Cerebellar cortex (tissue), 1 donor: ENCODE results near the gene PINLYP.
"Not testable (repeated sequence)": the region's sequence is repeated elsewhere in the genome, so short reads cannot be mapped to it uniquely, and the experiment has no call there.

Experiments
- DNase-seq: peaks from one replicate; pipeline ENCODE4 v3.0.0-alpha.2; 2015; ENCODE audit warnings: low spot score

Gene PINLYP

DNA sequence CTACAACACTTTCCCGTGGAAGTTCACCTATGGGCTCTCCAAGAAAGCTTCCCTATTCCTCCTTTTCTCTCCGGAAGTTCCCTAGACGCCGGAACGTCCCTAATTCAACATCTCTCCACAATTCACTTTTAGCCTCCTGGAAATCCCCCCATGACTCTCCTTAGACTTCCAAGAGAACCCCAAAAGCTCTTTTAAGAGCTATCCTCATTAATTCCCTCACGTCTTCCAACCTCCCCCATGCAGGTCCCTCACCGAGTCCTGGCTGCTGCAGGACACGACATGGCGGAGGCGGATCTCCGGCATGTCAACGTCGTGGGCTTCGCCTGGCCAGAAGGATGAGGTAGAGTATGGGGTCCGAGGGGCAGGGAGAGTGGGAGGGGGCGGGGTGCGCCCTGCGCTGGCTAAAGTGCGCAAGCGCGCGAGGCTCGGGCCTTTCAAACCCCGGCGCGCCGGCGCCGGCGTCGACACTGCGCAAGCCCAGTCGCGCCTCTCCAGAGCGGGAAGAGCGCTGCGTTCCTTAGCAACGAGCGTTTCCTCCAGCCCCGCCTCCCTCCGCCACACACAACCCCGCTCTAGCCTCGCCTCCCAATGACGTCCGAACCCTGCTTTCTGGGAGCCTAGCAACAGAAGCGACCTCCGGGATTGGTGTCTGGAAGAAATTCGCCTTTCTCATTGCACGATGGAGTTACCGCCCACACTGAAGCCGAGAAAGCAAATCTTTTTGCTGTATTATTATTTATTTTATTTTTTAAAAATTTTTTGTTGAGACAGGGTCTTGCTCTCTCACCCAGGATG is at the start of gene PINLYP, which contains the start of gene XRCC1:
PINLYP (plus strand) TSS at position 646 of the 795 bp plus-strand sequence. CDS start 1,391 bp downstream, outside the sequence.
XRCC1 (minus strand) TSS at position 372 of the 795 bp plus-strand sequence; CDS start at position 303, 69 bp downstream.
- DNase-seq = peak; percentile 100

DNA sequence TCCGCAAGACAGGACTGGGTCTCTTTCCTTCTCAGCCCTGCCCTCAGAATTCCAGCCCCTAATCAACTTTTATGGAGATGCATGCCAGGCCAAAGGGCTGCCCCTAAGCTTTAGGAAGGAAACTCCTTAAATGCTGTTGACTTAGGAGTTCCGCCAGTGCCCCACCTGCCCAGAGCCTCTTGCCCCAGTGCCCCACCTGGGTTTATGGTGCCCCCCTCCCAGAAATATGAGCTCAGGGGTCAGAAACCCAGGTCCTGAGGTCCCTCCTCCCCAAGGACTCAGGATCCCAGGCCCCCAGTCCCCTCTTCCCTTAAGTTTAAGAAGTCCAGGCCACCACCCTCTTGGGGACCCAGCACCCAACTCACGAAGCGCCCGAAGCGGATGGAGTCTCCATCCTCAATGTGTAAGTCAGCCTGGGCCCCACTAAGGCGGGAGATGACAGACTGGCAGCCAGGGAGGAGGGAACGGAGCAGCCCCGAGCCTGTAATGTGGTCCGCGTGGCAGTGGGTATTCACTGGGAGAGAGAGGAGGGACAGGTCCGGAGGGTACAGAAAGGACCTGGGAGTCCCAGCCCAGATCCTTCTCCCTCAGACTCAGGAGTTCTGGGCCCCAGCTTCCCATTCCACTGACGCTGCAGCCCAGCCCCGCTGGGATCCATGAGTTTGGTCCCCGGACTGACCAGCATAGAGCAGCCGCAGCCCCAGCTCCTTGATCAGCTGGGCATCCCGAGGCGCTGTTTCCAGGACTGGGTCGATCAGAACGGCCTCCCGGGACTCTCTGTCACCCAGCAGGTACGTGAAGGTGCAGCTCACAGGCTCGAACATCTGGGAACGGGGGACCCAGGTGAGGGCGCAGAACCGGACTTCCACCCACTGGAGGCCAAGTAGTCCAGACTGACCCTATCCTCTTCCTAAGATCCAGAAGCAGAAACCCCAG is 49.5 kb upstream of the PINLYP start:
- no peak for DNase-seq

DNA sequence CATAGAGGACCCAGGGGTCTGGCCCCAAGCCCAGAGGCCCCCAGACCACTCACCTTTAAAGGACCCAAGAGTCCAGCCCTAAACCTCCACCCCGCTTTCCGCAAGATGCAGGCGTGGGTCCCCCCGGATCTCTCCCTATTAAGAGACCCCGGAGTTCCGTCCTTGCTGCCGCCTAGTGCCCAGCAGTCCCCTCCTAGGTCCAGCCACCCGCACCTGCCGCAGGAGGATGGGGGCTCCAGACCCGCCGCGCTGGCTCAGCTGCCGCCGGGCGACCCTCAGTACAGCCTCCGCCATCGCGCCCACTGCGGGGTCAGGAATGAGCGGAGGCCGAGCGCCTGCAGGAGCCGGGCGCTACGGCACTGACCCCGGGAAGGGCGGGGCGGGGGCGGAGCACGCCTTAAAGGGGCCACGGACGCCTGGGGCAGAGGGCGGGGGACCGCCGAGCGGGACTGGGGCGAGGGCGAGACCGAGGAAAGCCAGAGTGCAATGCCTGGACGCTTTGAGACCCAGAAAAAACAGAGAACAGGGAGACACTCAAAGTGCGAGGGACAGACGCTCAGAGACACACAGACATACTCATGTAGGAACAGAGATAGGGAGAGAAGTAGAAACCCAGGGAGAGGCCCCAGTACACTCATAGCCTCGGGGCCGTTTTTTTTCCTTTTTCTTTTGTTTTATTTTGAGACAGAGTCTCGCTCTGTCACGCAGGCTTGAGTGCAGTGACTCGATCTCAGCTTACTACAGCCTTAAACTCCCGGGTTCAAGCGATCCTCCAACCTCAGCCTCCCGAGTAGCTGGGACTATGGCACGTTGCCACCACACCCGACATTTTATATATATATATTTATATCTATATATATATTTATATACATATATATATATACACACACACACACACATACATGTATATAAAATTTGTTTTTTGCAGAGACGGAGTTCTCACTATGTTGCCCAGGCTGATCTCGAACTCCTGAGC is 48.4 kb upstream of the PINLYP start, which contains the start of gene ETHE1:
ETHE1 (minus strand) TSS at position 318 of the 976 bp plus-strand sequence; CDS start at position 294, 24 bp downstream.
- peak; percentile 80 for DNase-seq

DNA sequence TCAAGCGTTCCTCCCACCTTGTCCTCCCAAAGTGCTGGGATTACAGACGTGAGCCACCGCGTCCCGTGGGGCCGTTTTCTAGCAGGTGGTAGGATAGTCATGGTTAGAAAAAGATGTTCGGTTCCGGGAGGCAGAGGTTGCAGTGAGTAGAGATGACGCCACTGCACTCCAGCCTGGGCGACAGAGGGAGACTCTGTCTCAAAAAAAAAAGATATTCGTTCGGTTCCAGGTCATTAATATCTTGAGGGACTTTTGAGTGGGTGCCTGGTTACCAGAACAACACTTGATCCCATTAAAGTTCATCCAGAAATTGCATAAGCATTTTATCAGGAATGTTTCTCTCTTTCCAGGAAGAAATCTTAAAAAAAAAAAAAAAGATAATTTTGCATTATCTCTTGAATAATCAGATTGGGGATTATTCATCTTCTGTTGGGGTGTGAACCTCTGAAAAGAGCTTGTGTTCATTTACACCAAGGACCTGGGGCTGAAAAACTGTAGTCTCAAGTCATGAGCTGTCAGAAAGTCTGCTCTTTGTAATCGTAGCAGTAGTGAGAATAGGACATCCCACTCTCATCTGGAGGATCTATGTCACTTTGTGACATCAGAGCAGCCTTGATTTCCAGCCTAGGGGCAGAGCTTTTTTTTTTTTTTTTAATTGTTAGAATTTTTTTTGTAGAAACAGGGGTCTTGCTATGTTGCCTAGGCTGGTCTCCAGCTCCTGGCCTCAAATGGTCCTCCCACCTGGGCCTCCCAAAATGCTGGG is 47.6 kb upstream of the PINLYP start:
- no peak for DNase-seq

DNA sequence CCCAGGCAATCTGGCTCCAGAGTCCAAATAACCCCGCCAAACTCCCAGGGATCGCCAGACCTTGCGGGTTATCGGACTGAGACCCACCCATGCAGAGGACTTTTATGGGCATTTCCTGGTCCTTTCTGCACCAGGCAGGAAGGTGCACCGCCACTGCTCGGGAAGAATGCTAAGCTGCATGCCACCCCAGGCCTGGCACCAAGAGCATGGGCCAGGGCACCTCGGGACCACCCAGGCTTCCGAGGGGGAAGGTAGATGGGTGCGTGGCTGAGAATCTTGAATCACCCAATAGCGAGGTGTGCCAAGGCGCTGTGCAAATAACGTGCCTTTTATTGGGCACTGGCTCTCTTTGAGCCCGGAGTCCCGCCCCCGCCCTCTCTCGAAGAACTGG is 43.0 kb upstream of the PINLYP start:
- no peak for DNase-seq

DNA sequence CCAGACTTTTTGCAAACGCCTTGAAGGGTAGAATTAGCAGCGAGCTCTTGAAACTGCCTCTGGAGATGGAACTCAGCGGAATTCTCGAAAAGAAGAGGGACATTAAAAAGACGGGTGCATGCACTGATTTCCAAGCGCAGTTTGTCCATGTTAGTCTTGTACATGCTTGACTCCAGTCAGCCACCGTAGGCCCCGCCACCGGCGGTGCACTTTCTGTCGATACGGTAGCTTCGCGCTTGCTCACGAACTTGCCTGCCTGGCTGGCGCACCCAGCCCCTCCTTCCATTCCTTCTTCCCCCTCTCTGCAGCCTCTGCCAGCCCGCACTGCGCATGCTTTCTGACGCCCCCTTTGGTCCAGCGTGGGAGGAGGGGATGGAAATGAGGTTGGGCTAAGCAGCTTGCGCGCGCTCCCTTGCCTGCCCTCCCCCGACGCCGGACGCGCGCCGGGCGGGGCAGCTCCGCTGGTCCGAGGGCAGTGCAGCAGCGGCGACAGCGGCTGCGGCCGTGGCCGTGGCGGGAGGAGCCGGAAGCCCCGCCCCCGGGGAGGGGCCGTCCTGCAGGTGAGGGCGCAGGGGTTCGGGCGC is 42.5 kb upstream of the PINLYP start, which contains the start of gene ZNF575:
ZNF575 (plus strand) TSS at position 227 of the 584 bp plus-strand sequence. CDS start 1,235 bp downstream, outside the sequence.
- peak; percentile 96 for DNase-seq

DNA sequence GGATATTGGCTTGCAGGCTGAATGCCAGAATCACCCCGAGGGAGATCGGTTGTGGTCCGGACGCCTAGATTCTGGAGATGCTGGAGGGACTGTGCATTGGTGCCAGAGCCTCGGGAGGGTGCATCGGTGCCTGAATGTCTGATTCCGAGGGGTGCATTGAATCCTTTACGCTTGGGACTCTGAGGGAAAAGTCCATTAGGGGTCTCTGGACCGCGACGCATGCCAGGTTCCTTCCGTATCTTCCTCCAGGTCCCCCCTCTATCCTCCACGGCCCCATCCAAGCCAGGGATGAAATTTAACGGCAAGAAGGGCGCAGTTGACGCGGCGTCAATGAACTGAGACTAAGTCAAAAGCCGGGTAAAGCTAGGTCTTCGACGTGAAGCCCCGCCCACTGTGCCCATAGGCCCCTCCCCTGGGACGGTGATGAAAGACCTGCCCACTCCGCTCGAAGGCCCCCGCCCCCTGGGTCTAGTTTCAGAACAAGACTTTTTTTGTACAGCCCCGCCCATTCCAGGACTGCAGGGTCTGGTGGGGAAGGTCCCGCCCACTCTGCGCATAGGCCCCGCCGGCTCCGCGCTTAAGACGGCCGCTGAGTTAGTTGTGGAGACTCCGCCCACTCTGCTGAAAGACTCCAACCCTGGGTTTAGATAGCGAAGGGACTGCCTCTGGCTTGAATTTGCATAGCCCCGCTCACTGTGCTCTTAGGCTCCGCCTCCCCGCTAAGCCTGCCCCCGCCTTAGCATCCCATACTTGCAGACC is 41.9 kb upstream of the PINLYP start:
- DNase-seq = peak; percentile 99

DNA sequence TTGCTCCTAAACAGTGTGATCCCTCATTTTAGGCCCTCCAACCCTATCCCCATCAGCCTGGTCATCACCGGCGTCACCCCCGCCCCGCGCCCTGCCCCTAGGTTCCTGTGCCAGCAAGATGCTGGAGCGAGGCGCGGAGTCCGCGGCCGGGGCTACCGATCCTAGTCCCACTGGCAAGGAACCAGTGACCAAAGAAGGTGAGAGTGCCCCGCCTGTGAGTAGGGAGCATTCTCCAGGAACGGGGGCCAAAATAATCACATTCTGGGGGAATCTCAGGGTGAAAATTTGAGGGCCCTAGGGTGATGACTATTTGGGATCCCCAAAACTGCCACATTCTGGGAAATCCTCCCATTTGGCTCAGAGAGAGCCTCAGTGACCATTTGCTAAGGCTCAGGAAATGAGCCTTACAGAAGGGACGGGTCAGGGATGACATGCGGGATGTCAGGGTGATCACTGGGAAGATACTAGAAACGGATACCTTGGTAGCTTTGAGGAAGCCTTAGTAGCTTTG is 41.2 kb upstream of the PINLYP start:
- no peak for DNase-seq

DNA sequence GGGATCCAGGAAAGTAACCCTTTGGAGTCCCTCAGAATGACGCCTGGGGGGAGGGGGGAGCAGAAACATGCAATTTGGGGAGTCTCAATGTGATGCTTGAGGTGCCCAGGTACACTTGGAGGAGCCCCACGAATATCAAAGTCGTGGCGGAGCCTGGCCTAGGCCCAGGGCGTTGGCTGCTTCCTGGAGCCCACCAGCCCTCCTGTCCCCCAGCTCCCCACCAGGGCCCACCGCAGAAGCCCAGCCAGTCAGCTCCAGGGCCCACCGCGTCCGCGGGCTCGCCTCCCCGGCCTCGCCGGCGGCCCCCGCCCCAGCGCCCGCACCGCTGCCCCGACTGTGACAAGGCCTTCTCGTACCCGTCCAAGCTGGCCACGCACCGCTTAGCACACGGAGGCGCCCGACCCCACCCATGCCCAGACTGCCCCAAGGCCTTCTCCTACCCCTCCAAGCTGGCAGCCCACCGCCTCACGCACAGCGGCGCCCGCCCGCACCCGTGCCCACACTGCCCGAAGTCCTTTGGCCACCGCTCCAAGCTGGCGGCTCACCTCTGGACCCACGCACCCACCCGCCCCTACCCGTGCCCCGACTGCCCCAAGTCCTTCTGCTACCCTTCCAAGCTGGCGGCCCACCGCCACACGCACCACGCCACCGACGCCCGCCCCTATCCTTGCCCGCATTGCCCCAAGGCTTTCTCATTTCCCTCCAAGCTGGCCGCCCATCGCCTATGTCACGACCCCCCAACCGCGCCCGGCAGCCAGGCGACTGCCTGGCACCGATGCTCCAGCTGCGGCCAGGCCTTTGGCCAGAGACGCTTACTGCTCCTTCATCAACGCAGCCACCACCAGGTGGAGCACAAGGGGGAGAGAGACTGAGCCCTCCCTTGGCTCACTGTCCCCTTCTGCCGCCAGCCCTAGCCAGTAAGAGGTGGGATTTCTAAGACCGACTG is 40.5 kb upstream of the PINLYP start:
- DNase-seq = peak; percentile 89

DNA sequence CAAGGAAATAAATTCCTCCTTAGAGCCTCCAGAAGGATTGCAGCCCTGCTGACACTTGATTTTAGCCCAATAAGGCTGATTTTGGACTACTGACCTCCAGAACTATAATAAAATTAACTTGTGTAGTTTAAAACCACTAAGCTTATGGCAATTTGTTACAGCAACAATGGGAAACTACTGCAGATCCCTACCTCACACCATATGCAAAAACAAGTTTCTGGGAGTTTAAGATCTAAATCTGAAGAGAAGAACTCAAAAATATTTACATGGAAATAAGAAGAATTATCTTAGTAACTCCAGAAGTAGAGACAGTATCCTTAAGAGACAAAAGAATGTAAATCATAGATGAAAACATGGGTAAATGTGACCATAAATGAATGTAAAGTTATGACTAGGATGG is 36.7 kb upstream of the PINLYP start:
- no peak for DNase-seq

DNA sequence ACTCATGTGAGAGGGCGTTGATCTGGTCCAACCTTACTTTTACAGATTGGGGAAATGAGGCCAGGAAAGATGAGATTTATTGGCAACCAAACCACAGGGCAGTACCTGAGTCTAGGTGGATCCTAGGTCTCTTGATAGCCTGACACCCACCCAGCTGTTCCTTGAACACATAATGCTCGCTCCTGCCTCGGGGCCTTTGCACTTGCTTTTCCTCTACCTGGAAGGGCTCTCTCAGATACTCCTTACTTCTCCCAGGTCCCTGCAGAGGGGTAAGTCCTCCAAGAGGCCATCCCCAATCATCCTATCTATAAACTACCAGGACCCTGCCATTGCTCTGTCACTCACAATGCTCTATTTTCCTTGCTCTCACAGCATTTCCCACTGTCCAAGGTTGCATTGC is 35.2 kb upstream of the PINLYP start:
- DNase-seq = no peak

DNA sequence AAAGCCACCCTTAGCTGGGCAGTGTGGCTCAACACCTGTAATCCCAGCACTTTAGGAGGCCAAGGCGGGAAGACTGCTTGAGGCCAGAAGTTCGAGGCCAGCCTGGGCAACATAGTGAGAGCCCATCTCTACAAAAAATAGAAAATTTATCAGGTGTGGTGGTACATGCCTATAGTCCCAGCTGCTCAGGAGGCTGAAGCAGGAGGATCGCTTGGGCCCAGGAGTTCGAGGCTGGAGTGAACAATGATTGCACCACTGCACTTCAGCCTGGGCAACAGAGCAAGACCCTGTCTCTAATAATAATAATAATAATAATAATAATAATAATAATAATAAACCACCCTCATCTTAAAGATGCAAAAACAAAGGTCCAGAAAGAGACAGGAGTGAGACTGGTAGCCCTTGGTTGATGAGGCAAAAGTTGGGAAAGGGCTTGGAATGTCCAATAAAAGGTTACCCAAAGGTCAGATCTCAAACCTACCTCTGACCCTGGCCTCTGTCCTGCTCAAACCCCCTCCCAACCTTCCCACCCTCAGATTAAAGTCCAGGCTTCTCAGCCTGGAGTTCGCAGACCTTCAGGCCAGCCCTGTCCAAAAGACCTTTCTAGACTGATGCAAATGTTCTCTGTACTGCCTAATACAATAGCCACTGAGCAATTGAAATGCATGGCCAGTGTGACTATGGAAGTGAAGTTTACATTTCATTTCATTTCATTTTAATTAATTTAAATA is 33.5 kb upstream of the PINLYP start:
- DNase-seq = no peak

DNA sequence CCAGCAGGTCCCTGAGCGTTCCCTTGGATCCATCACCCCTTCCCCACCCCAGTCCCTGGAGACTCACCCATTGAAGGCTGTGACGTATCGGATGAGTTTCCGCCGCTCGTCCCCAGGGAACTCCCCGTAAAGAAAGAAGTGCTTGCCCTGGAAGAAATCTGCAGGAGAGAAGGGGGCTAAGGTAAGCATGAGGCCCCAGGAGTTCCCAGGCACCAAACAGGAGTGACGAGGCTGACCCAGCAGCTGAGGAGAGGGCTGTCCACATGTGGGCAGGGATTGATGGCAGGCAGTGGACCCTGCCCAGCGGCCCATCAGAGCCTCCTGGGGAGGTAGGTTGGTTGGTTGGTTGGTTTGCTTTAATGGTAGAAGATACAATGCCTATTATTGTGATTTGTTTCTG is 31.5 kb upstream of the PINLYP start:
- no peak for DNase-seq

DNA sequence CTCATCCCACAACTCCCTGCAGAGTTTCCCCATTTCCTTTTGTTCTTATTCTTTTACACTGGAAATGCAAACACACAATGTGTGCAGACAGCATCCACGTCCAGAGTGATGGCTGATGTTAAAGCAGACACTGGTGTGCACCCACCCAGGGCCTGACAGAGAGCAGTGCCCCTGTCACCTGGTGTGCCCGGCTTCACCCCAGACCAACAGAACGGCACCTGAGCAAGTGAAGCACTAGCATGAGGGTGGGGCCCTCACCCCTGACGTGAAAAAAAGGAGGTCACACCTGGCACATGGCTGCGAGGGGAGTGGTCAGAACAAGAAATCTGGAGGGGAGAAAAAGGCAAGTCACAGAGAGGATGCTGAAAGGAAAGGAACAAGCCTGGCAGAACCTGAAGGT is 30.3 kb upstream of the PINLYP start:
- no peak for DNase-seq

DNA sequence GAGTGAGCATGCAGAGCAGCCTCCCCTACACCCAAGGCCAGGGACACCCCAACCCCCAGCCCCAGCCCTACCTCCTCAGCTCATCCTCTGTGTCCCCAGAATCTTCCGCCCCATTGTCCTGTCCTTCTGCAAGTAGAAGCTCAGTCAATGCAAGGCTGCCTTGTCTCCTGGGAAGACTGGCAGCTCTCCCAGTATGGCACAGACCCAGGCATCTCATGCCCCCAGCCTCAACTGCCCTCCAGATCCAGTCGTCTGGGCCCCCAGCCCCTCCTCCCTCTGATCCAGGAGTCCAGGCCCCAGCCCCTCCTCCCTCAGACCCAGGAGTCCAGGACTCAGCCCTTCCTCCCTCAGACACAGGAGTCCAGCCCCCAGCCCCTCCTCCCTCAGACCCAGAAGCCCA is 29.6 kb upstream of the PINLYP start:
- no peak for DNase-seq

DNA sequence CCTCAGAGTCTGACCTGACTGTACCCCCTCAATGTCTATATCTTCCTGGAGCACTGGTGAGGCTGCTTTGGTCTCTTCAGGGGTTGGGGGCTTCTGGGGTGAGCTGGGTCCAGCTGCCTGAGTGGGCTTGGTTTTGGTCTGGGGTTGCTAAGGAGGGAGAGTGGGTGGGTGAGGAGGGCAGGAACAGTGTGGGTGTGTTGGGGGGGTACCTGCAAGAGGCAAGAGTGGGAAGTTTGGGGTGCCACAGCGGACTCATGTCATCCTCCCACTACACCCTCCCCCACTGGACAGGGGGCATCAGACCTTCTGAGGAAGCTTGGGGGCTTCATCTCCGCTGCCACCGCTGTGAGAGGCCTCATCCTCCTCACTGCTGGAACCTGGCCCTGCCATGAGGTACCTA is 29.0 kb upstream of the PINLYP start:
- no peak for DNase-seq

DNA sequence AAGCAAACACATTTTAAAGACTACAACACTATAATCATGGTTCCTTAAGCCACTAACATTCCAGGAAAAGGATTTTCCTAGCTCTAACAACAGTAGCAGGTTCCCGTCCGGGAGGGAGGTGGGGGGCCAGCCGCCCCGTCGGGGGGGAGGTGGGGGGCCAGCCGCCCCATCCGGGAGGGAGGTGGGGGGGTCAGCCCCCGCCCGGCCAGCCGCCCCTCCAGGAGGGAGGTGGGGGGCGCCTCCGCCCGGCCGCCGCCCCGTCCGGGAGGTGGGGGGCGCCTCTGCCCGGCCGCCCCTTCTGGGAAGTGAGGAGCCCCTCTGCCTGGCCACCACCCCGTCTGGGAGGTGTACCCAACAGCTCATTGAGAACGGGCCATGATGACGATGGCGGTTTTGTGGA is 27.7 kb upstream of the PINLYP start:
- DNase-seq = not testable (repeated sequence)
